GM18867 (cell line): Measurements from ENCODE around the gene PTCH2.
"Not testable (repeated sequence)": the region's sequence is repeated elsewhere in the genome, so short reads cannot be mapped to it uniquely, and the experiment has no call there.

ENCODE experiments used
- ATAC-seq: cut with Tn5 transposase; IDR thresholded peaks from one replicate; pipeline ENCODE4 v1.9.1; 2021; ENCODE audit warnings: mild to moderate bottlenecking, moderate library complexity; ENCODE audit not compliant: unreplicated experiment

The PTCH2 gene

DNA sequence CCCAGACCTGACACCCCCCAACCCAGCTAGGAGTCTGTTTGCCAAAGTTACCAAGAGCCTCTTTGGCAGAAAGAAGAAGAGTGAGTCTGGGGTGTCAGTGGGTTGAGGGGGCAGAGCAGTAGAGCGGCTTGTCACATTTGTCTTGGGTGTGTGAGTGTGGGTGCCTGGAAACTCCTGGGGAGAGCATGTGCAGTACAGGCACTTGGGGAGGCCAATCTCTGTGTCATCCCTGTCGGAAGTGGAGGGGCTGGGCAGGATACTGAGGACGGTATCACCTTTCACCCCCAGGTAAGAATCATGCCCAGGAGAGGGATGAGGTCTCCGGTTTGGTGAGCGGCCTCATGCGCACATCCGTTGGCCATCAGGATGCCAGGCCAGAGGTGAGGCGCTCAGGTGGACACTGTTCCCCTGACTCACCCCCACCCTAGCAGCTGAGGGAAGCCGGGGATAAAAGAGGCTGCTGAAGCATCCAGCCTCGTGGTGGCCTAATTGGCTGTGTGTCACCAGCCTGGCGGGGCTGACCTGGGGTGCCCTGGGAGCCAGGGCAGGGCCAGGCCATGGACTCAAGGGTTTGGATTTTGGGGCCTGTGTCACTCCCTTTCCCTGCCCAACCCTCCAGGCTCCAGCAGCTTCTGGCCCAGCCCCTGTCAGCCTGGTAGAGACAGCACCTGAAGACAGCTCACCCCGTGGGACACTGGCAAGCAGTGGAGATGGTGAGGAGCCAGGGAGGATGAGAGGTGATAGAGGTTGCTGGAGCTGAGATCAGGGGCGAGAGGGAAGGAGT is 39.5 kb downstream of the PTCH2 start:
- no peak for ATAC-seq

DNA sequence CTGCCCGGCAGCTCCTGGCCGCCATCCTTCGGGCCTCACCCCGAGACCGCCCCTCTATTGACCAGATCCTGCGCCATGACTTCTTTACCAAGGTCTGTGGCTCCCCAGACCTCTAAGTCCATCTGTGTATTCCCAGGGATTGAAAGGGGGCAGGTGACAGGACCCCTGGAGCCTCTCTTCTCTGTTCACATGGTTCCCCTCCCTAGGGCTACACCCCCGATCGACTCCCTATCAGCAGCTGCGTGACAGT is 40.1 kb downstream of the PTCH2 start:
- ATAC-seq: no peak

DNA sequence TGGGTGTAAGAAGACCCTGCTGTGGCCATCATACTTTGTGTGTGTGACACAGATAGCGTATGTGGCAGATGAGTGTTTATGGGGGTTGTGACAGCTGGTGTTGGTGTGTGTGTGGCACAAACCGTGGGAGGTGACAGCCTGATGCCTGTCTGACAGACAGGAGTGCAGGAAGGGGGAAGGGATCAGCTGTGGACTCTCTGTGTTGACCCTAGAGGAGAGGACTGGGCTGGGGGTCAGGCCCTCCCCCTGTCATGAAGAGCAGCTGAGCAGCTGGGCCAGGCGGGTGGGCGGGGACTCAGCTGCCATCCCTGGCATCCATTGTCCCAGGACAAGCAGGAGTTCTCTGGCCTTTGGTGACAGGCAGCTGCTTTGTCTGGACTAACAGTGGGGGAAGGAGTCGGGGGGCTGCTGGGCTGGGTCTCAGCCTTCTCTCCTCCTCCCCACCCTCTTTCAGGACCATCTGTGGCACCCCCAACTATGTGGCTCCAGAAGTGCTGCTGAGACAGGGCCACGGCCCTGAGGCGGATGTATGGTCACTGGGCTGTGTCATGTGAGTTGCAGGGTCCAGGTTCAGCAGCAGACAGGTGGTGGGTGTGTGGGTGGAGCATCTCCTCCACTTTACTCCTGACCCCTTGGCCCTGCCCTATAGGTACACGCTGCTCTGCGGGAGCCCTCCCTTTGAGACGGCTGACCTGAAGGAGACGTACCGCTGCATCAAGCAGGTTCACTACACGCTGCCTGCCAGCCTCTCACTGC is 40.6 kb downstream of the PTCH2 start:
- ATAC-seq: no peak

GRCh38 chr1:44801491-44802305 is 41.4 kb downstream of the PTCH2 start:
- no peak for ATAC-seq

GRCh38 chr1:44799770-44800584 is 43.1 kb downstream of the PTCH2 start, which contains the start of gene PLK3:
TSS of gene PLK3 (plus strand) at chr1:44800377. CDS start at chr1:44800464, 87 bp downstream.
- ATAC-seq: peak; percentile 84

DNA sequence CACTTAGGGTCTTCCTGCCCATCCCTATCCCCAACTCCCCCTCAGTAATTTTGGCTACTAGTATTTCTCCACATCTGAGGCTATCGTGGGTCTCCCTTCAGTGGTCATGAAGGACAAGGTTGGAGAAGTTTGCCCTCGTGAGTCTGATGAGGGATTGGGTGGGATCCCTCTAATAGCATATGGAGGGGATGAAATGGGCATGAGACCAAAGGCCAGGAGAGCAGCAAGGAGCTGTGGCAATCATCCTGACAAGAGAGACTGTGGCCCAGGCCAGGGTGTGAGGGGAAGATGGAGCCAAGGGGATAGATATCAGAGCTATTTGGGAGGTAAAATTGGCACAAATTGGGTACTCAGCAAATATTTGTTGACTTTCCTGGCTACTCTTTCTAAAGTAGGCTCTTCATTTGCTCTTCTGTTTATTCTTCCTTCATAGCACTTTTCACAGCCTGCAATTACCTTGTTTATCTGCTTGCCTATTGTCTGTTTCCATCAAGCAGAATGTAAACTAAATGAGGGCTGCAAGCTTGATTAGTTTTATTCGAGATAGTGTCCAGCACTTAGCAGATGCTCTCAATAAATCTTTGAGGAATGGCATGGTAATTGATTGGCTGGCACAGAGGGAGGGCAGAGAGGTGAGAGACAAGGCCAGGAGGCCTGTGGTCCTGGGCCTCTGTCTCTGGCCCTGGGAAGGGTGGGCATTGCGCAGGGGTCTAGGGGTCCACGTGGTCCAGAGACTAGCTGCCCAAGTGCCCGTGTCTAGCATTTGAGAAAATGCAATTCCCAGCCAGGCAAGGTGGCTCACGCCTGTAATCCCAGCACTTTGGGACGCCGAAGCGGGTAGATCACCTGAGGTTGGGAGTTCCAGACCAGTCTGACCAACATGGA is 44.3 kb downstream of the PTCH2 start:
- no peak for ATAC-seq

DNA sequence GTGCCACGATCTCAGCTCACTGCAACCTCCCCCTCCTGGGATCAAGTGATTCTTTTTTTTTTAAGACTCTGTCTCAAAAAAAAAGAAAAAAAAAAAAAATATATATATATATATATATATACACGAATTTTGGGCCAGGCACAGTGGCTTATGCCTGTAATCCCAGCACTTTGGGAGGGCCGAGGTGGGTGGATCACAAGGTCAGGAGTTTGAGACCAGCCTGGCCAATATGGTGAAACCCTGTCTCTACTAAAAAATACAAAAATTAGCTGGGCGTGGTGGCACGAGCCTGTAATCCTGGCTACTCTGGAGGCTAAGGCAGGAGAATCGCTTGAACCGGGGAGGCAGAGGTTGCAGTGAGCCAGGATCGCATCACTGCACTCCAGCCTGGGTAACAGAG is 45.2 kb downstream of the PTCH2 start:
- ATAC-seq: not testable (repeated sequence)

- no peak for ATAC-seq
Observed at GRCh38 chr1:44792736-44793502, 50.1 kb downstream of the PTCH2 start.

- no peak for ATAC-seq
Observed at GRCh38 chr1:44790968-44791801, 51.9 kb downstream of the PTCH2 start.

DNA sequence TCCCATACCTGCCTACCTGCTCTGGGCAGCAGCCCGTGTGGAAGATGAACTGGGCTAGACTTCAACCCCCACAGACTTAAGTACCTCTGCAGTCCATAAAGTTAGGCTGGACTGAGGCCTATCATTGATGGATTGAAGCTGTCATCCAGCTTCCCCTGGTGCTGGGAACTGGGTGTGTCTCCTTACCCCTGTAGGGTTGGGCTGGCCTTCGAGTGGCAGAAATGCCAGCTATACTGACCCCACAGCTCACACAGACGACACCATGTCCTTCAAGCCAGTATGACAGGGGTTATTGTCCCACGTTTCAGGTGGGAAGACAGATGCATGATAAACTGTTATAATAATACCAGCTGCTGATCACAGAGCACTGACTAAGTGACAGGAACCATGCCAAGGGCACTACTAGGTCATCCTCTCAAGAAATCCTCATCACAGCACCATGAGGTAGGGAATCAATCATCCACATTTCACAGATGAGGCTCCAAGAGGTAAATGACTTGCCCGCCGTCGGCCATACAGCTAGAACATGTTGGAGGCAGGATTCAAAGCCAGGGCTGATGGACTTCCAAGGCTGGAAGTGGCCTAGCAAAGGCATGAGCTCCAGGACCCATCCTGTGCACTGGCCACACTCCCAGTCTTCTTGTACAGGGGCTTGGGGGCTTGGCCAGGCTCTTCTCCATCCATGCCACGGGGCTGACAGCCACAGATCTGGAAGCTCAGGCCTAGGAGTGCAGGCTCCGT is 54.8 kb downstream of the PTCH2 start, which contains the start of gene BEST4:
TSS of gene BEST4 (minus strand) at position 51 of the 741 bp plus-strand sequence. CDS start 465 bp downstream, outside the sequence.
- ATAC-seq: no peak

DNA sequence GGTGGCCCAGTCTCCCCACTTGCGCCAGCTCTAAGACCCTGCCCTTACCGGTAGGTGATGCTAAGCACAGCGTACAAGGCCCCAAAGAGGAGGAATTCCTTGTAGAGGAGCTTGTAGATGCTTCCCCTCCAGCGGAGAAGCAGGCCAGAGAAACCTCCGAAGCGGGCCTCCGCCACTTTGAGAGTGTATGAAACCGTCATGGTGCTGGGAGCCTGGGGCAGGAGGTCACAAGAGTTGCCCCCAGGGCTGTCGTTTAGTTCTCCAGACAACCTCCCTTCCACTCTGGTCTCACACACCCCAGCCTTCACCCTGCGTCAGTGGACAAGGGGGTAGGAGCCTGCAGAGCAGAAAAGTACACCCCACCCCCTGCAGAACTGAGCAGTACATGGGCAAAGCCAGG is 55.5 kb downstream of the PTCH2 start:
- no peak for ATAC-seq

GRCh38 chr1:44786841-44787426 is 56.1 kb downstream of the PTCH2 start:
- no peak for ATAC-seq

- ATAC-seq: peak; percentile 50
Observed at GRCh38 chr1:44786138-44786840, 56.8 kb downstream of the PTCH2 start.

- ATAC-seq: no peak
Observed at GRCh38 chr1:44785501-44786137, 57.4 kb downstream of the PTCH2 start.

- ATAC-seq: no peak
Observed at GRCh38 chr1:44785029-44785380, 58.0 kb downstream of the PTCH2 start.
